ENCODE data around the gene S100A3.

The S100A3 gene

DNA sequence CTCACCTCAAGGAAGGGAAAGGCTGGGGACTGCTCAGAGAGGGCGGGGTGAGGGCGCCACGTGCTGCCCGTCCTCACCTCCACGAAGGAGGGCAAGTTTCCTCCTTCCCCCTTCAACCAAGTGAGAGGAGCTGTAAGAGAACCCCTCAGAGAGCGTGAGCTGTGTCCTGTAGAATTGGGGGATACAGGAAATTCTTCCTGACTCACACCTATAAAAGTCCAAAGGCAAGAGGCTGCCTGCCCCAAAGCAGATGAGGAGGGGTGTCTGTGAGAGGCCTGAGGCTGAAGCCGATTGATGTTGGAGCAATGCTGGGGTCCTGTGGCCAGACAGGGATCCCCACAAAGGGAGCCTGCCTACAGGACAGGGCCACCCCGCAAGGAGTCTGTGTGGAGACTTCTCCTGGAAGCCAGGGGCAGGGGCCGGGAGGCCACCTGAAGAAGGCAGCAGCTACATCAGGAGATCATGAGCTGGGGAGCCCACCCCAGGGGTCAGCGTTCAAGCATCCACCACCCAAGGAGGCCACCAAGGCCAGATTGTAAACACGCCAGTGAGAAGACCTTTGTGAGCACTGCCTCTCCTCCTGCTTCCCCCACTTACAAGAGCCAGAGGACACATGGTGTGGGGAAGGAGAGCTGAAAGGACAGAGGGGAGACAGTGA is 41.0 kb downstream of the S100A3 start:
- DNase-seq, result peak; percentile 33

- peak; percentile 93 for DNase-seq
These were observed 42.1 kb downstream of the S100A3 start for GRCh38 chr1:153506831-153507413.

DNA sequence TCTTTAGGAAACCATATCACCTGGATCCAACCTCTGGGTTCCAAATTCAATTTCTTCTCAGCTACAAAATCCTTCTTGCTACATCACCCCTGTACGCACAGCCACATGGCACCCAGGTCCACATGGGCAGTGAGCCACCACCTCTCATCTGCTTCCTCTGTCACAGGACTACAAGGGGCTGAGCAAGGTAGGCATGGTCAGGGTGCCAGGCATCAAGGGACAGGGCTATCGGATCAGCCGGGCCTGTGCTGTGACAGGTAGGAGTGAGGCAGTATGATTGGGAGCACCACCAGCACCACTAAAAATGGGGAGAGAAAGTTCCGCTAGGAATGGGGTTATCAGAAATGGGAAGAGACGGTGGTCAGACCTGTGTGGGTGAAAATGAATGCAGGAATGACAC is 42.7 kb downstream of the S100A3 start:
- no peak for DNase-seq

GRCh38 chr1:153505576-153505975 is 43.5 kb downstream of the S100A3 start:
- peak; percentile 39 for DNase-seq

DNA sequence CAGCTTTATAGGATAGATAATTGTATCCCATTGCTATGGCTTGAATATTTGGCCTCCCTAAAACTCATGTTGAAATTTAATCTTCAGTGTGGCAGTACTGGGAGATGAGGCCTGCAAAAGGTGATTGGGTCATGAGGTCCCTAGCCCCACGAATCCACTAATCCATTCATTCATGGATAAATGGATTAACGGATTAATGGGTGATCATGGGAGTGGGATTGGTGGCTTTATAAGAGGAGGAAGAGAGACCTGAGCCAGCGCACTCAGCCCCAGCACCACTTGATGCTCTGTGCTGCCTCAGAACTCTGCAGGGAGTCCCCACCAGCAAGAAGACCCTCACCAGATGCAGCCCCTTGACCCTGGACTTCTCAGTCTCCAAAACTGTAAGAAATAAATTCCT is 45.3 kb downstream of the S100A3 start:
- DNase-seq, result no peak

DNA sequence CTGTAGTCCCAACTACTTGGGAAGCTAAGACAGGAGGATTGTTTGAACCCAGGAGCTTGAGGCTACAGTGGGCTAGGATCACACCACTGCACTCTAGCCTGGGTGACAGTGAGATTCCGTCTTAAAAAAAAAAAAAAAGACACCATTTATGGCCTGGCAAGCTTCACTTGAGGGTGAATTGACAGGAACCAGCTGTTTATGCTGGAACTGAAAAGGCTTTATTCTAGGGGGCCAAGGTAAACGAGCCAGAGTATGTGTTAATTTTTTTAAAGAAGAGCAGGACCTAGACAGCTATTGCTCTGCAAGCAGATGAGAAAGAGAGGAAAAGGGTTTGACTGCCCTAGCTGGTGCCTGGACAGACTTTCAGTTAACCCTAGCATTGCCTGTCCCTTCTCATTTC is 50.3 kb downstream of the S100A3 start:
- DNase-seq, result no peak

Data from EL (cell line).